Measurements from ENCODE around the gene DNMT1. TPM values are rescaled to one million over a fixed set of nuclear protein-coding genes. Genes with fewer than 3 reads are reported as not detected.

The DNMT1 gene
- polyA plus RNA-seq, 1 donor (not counting 4 experiments of a cell fraction or from before 2014, with no cell fraction given), result 52.0 TPM

- Histone ChIP-seq H3K9ac (ENCODE audit: control insufficient read depth, extremely low read depth, insufficient read depth, low read length) (no peak overlapping the region), H2AFZ (ENCODE audit: control insufficient read depth, low read length) (no peak overlapping the region), H3K36me3 (ENCODE audit: control insufficient read depth in 2 of 2, extremely low read depth in 1 of 2, insufficient read depth in 2 of 2, low read length in 2 of 2) (peaks cover 19 to 32% of the 10 kb centered on the region in 2 experiments), H3K27me3 (ENCODE audit: control insufficient read depth, extremely low read depth, insufficient read depth, low read length) (no peaks in the 10 kb centered on the region), H3K4me1 (ENCODE audit: control insufficient read depth, extremely low read depth, insufficient read depth, low read length) (peaks cover 12% of the 10 kb centered on the region), H3K9me1 (ENCODE audit: control insufficient read depth, extremely low read depth, insufficient read depth, low read length) (no peaks in the 10 kb centered on the region), H3K4me3 (ENCODE audit: control insufficient read depth in 2 of 3, extremely low read depth in 1 of 3, insufficient read depth in 2 of 3, low read depth in 1 of 3, low read length in 3 of 3) (no peak overlapping the region), H3K27ac (ENCODE audit: control insufficient read depth, insufficient read depth, low read length) (no peak overlapping the region), H4K20me1 (ENCODE audit: control insufficient read depth, extremely low read depth, insufficient read depth, low read length) (peaks cover 5% of the 10 kb centered on the region), H3K9me3 (ENCODE audit: control insufficient read depth, low read depth, low read length) (no peaks in the 10 kb centered on the region), H3K4me2 (ENCODE audit: control insufficient read depth, extremely low read depth, insufficient read depth, low read depth, low read length) (no peak overlapping the region), H3K79me2 (ENCODE audit: control insufficient read depth, insufficient read depth, low read length) (peaks cover 36% of the 10 kb centered on the region)
- TF ChIP-seq, protein P1, sequence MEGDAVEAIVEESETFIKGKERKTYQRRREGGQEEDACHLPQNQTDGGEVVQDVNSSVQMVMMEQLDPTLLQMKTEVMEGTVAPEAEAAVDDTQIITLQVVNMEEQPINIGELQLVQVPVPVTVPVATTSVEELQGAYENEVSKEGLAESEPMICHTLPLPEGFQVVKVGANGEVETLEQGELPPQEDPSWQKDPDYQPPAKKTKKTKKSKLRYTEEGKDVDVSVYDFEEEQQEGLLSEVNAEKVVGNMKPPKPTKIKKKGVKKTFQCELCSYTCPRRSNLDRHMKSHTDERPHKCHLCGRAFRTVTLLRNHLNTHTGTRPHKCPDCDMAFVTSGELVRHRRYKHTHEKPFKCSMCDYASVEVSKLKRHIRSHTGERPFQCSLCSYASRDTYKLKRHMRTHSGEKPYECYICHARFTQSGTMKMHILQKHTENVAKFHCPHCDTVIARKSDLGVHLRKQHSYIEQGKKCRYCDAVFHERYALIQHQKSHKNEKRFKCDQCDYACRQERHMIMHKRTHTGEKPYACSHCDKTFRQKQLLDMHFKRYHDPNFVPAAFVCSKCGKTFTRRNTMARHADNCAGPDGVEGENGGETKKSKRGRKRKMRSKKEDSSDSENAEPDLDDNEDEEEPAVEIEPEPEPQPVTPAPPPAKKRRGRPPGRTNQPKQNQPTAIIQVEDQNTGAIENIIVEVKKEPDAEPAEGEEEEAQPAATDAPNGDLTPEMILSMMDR (optimal IDR thresholded peaks at IDR 0.05 in 1 of 3, IDR thresholded peaks at IDR 0.05 in 1 of 3, conservative IDR thresholded peaks at IDR 0.05 in 1 of 3; ENCODE audit: extremely low read depth in 1 of 3, insufficient read depth in 2 of 3, low read length in 3 of 3), result no peak
- no peak for TF ChIP-seq EZH2 (IDR thresholded peaks at IDR 0.05; ENCODE audit: low read length)
- no peak for DNase-seq (ENCODE audit: low read depth, low spot score)
- dilution Hi-C loops (cut with MboI; ENCODE audit: extremely low pct_ligation_motif_present, low sequenced_read_pairs), result no loop called here
- FAIRE-seq, result no peak
These were observed 86.9 kb downstream of the DNMT1 start for GRCh38 chr19:10107817-10108367.

DNA sequence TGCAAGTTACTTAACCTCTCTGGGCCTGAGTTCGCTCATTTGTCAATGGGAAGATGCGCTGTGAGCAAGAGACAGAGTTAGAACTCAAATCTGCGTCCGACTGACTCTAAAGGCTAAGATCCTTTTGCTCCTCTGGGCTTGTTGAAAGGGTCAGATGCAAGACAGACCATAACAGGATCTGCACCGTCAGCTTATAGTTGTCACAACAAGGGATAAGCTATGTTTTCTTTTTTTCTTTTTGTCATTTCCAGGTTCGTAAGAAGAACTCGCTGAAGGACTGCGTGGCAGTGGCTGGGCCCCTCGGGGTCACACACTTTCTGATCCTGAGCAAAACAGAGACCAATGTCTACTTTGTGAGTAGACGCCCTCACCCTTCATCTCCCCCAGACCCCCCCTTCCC, 87.5 kb downstream of the DNMT1 start:
- Histone ChIP-seq H3K9me3 (ENCODE audit: control insufficient read depth, low read depth, low read length) (no peaks in the 10 kb centered on the region), H3K9me1 (ENCODE audit: control insufficient read depth, extremely low read depth, insufficient read depth, low read length) (no peaks in the 10 kb centered on the region), H3K9ac (ENCODE audit: control insufficient read depth, extremely low read depth, insufficient read depth, low read length) (peak overlapping the region; percentile 94), H3K4me2 (ENCODE audit: control insufficient read depth, extremely low read depth, insufficient read depth, low read depth, low read length) (peak overlapping the region; percentile 64), H3K79me2 (ENCODE audit: control insufficient read depth, insufficient read depth, low read length) (peaks cover 36% of the 10 kb centered on the region), H3K4me1 (ENCODE audit: control insufficient read depth, extremely low read depth, insufficient read depth, low read length) (peaks cover 12% of the 10 kb centered on the region), H3K4me3 (ENCODE audit: control insufficient read depth in 2 of 3, extremely low read depth in 1 of 3, insufficient read depth in 2 of 3, low read depth in 1 of 3, low read length in 3 of 3) (peak overlapping the region; percentile 80 to 83 (median 81)), H2AFZ (ENCODE audit: control insufficient read depth, low read length) (no peak overlapping the region), H3K27ac (ENCODE audit: control insufficient read depth, insufficient read depth, low read length) (peak overlapping the region; percentile 79), H4K20me1 (ENCODE audit: control insufficient read depth, extremely low read depth, insufficient read depth, low read length) (no peaks in the 10 kb centered on the region), H3K36me3 (ENCODE audit: control insufficient read depth in 2 of 2, extremely low read depth in 1 of 2, insufficient read depth in 2 of 2, low read length in 2 of 2) (peaks cover 19 to 31% of the 10 kb centered on the region in 2 experiments), H3K27me3 (ENCODE audit: control insufficient read depth, extremely low read depth, insufficient read depth, low read length) (no peaks in the 10 kb centered on the region)
- DNase-seq (ENCODE audit: low read depth, low spot score), result no peak
- peak; percentile 58 for FAIRE-seq
- dilution Hi-C loops (cut with MboI; ENCODE audit: extremely low pct_ligation_motif_present, low sequenced_read_pairs), result no loop called here
- TF ChIP-seq, protein P1 (optimal IDR thresholded peaks at IDR 0.05 in 1 of 3, IDR thresholded peaks at IDR 0.05 in 1 of 3, conservative IDR thresholded peaks at IDR 0.05 in 1 of 3; ENCODE audit: extremely low read depth in 1 of 3, insufficient read depth in 2 of 3, low read length in 3 of 3), result no peak
- TF ChIP-seq EZH2 (IDR thresholded peaks at IDR 0.05; ENCODE audit: low read length), result no peak
